Measurements from ENCODE around the gene CDH12. TPM values are rescaled to one million over a fixed set of nuclear protein-coding genes. Genes with fewer than 3 reads are reported as not detected.

The CDH12 gene
- total RNA-seq, 4 donors from 2014 or later, result 0.38 to 2.8 (median 0.94) TPM

DNA sequence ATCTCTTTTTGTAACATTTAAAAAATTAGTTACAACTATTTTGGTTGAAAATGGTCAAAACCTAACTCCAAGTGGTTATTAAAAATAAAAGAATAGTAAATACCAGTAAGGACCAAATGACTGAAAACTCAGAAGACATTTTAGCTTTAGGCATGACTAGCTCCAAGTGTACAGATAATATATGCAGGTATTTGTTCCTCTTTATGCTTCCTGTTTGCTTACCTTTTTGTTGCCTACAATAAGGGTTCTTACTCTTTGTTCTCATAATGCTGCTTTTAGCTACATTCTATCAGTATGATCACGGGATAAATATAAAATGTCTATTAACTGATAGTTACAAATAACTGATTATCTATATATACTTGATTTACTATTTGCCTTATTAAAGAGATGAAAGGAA lies 259.6 kb downstream of the CDH12 start:
- H3K36me3 ChIP-seq, result no peaks in the 10 kb centered on the region
- WGBS, result 94% methylated on average over 1 of the region's 1 CpG
- no peak for DNase-seq (ENCODE audit: low spot score in 2 of 2)
- H3K27ac ChIP-seq, result no peak overlapping the region
- no peaks in the 10 kb centered on the region for H3K27me3 ChIP-seq
- no peaks in the 10 kb centered on the region for H3K4me1 ChIP-seq
- TF ChIP-seq POLR2A (IDR thresholded peaks at IDR 0.05) (no peak), POLR2AphosphoS5 (IDR thresholded peaks at IDR 0.05) (no peak), EP300 (IDR thresholded peaks at IDR 0.05) (no peak)
- TF ChIP-seq, protein P1, sequence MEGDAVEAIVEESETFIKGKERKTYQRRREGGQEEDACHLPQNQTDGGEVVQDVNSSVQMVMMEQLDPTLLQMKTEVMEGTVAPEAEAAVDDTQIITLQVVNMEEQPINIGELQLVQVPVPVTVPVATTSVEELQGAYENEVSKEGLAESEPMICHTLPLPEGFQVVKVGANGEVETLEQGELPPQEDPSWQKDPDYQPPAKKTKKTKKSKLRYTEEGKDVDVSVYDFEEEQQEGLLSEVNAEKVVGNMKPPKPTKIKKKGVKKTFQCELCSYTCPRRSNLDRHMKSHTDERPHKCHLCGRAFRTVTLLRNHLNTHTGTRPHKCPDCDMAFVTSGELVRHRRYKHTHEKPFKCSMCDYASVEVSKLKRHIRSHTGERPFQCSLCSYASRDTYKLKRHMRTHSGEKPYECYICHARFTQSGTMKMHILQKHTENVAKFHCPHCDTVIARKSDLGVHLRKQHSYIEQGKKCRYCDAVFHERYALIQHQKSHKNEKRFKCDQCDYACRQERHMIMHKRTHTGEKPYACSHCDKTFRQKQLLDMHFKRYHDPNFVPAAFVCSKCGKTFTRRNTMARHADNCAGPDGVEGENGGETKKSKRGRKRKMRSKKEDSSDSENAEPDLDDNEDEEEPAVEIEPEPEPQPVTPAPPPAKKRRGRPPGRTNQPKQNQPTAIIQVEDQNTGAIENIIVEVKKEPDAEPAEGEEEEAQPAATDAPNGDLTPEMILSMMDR (IDR thresholded peaks at IDR 0.05), result no peak
- no peaks in the 10 kb centered on the region for H3K9me3 ChIP-seq
- no peak overlapping the region for H3K4me3 ChIP-seq

DNA sequence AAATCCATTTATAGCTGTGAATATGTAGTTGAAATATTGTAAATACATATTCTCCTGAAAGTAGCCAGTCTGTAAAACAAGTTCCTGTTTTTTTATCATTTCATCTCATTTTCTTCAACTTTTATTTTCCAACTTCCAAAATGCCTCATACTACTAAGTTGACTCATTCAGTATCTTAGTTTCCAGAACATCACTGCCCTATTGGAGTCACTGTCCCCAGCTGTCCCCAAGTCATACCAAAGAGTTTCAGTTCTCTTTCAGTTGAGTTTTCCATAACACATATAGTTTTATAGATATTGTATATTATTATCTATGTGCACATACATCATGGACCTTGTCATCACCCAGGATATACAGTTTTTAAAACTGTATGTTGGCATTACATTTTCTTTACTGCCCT lies 261.7 kb downstream of the CDH12 start:
- H3K4me1 ChIP-seq, result no peaks in the 10 kb centered on the region
- H3K27me3 ChIP-seq, result no peaks in the 10 kb centered on the region
- no peak for TF ChIP-seq POLR2AphosphoS5 (IDR thresholded peaks at IDR 0.05)
- TF ChIP-seq EP300 (IDR thresholded peaks at IDR 0.05), result no peak
- TF ChIP-seq POLR2A (IDR thresholded peaks at IDR 0.05), result no peak
- TF ChIP-seq, protein P1 (IDR thresholded peaks at IDR 0.05), result no peak
- H3K27ac ChIP-seq, result no peak overlapping the region
- no peaks in the 10 kb centered on the region for H3K9me3 ChIP-seq
- no peak overlapping the region for H3K4me3 ChIP-seq
- DNase-seq (ENCODE audit: low spot score in 2 of 2), result no peak
- no peaks in the 10 kb centered on the region for H3K36me3 ChIP-seq

DNA sequence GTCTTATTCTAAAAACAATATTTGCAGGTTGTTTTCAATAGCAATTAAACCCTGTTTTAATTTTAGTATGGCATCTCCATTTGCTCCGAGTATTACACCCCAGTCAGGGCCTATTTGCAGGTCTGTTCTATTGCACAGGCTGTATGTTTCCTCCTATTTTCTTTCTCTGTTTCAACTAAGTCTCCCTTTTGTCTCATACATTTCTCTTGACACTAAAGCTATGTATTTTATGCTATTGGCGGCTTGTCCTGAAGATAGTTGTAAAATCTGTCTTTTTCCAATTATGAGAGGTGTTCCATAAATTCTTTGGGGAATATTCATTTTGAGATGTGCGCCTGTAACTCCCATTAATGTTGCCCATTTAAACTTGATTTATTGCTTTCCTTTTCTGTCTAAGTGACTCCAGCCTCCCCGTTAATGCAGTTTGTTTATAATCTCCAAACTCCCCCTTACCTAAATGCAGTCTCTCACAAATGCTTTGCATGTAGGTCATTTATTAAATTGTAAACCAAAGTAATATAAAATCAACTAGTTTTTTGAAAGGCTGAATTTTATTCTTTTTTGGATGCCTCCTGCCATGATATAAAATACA lies 262.4 kb downstream of the CDH12 start:
- H3K36me3 ChIP-seq, result no peaks in the 10 kb centered on the region
- no peaks in the 10 kb centered on the region for H3K9me3 ChIP-seq
- no peak for DNase-seq (ENCODE audit: low spot score in 2 of 2)
- TF ChIP-seq, protein P1 (IDR thresholded peaks at IDR 0.05), result no peak
- TF ChIP-seq EP300 (IDR thresholded peaks at IDR 0.05) (no peak), POLR2A (IDR thresholded peaks at IDR 0.05) (no peak), POLR2AphosphoS5 (IDR thresholded peaks at IDR 0.05) (no peak)
- no peak overlapping the region for H3K4me3 ChIP-seq
- no peak overlapping the region for H3K27ac ChIP-seq
- WGBS, result 72% methylated on average over 4 of the region's 4 CpGs
- H3K4me1 ChIP-seq, result no peaks in the 10 kb centered on the region
- no peaks in the 10 kb centered on the region for H3K27me3 ChIP-seq

DNA sequence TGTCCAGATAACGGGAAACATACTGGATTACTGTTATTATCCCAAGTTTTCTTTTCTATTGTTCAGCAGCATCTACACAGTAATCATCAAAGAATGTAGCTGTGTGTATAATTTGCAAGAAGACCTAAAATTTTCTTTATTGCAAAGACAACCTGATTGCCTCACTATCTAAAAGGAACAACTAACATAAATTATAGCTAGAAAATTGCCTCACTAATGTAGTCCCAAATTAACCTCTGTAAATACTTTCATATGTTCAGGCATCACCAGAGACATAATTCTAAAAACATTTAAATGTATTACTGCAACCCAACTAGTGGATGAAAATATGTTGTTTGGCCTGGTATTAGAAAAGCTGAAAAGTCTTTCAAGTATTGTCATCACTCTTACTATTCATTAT lies 275.4 kb downstream of the CDH12 start:
- DNase-seq (ENCODE audit: low spot score in 2 of 2), result no peak
- Histone ChIP-seq H3K4me3 (no peak overlapping the region), H3K27me3 (no peaks in the 10 kb centered on the region), H3K9me3 (no peaks in the 10 kb centered on the region), H3K27ac (no peak overlapping the region), H3K36me3 (no peaks in the 10 kb centered on the region), H3K4me1 (no peaks in the 10 kb centered on the region)
- WGBS, result 48% methylated on average over 1 of the region's 1 CpG
- TF ChIP-seq POLR2A (IDR thresholded peaks at IDR 0.05) (no peak), EP300 (IDR thresholded peaks at IDR 0.05) (no peak), POLR2AphosphoS5 (IDR thresholded peaks at IDR 0.05) (no peak)
- TF ChIP-seq, protein P1 (IDR thresholded peaks at IDR 0.05), result no peak

DNA sequence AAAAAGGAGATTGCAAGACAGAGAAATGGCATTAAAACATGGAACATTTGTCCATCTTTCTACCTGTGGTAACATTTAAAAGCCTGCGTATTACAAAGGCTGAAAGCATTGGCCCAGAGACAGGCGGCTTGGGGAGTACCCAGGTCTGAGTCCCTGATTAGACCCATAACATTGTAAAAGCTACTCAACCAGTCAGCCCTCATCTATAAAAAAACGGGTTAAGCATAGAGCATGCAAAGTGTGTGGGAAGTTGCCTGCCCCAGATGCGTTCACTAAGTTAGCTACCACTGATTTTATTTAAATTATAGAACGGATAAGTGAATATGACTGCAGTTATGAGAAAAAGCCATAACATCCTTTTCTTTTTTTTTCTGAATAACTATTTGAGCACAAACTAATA lies 276.1 kb downstream of the CDH12 start:
- WGBS, result 73% methylated on average over 5 of the region's 5 CpGs
- no peaks in the 10 kb centered on the region for H3K36me3 ChIP-seq
- H3K27ac ChIP-seq, result no peak overlapping the region
- H3K4me3 ChIP-seq, result no peak overlapping the region
- DNase-seq (ENCODE audit: low spot score in 2 of 2), result no peak
- H3K4me1 ChIP-seq, result no peaks in the 10 kb centered on the region
- TF ChIP-seq, protein P1 (IDR thresholded peaks at IDR 0.05), result no peak
- TF ChIP-seq POLR2A (IDR thresholded peaks at IDR 0.05), result no peak
- TF ChIP-seq POLR2AphosphoS5 (IDR thresholded peaks at IDR 0.05), result no peak
- no peak for TF ChIP-seq EP300 (IDR thresholded peaks at IDR 0.05)
- no peaks in the 10 kb centered on the region for H3K27me3 ChIP-seq
- no peaks in the 10 kb centered on the region for H3K9me3 ChIP-seq

Data from suprapubic skin (tissue), 4 donors.